ENCODE data around the gene STIMATE. TPM values are rescaled to one million over a fixed set of nuclear protein-coding genes. Genes with fewer than 3 reads are reported as not detected.

The STIMATE gene
- polyA plus RNA-seq, 1 donor from 2014 or later: 14.6 TPM

DNA sequence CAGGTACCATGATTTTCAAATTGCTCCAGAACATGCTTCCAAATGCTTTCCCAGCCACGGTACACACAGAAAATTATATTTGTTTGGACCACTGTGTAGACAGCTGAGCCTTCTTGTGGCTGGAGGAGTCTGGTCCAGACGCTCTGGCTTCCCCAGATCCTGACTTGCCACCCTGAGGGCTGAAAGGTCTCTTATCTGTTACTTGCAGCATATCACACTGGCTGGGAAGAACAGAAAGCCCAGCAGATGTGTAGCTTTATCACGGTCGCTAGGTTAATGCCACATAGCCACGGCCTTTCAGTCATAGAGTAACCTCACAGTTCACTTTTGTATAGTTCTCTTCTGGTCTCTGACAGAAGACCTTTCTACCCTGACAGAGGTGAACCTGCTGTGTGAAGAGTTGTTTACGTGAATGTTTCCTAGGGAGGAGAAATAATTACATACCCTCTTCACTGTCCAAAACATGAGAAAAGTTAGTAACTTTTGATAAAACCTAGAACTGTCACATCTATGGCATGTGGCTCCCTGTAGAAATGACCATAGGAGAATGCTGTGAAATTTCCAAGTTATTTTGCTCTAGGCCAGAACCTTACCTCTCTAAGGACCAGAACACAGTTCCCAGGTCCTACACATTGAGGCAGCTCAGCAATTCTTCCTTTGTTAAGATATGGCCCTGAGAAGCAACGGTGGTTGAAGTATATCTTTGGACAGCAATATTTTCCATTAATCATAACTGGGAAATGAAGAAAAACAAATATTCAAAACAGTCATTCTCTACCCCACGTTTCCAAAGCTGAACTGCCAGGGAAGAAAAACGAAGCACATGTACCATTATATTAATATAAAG, 15.8 kb upstream of the STIMATE start:
- no peak overlapping the region for H3K4me2 ChIP-seq (ENCODE audit: low read length)
- no peak overlapping the region for H3K4me3 ChIP-seq (ENCODE audit: low read length)
- no peaks in the 10 kb centered on the region for H3K27me3 ChIP-seq (ENCODE audit: insufficient read depth, low read depth, low read length)
- H2AFZ ChIP-seq (ENCODE audit: low read depth, low read length): no peak overlapping the region
- H3K79me2 ChIP-seq (replicated peaks; ENCODE audit: insufficient read depth, low read length): no peaks in the 10 kb centered on the region
- TF ChIP-seq, protein P1, sequence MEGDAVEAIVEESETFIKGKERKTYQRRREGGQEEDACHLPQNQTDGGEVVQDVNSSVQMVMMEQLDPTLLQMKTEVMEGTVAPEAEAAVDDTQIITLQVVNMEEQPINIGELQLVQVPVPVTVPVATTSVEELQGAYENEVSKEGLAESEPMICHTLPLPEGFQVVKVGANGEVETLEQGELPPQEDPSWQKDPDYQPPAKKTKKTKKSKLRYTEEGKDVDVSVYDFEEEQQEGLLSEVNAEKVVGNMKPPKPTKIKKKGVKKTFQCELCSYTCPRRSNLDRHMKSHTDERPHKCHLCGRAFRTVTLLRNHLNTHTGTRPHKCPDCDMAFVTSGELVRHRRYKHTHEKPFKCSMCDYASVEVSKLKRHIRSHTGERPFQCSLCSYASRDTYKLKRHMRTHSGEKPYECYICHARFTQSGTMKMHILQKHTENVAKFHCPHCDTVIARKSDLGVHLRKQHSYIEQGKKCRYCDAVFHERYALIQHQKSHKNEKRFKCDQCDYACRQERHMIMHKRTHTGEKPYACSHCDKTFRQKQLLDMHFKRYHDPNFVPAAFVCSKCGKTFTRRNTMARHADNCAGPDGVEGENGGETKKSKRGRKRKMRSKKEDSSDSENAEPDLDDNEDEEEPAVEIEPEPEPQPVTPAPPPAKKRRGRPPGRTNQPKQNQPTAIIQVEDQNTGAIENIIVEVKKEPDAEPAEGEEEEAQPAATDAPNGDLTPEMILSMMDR (IDR thresholded peaks at IDR 0.05; ENCODE audit: poor library complexity, severe bottlenecking): no peak
- TF ChIP-seq SMC3 (conservative IDR thresholded peaks at IDR 0.05; ENCODE audit: poor library complexity) (no peak), POLR2AphosphoS5 (IDR thresholded peaks at IDR 0.05) (no peak), TAF1 (IDR thresholded peaks at IDR 0.05; ENCODE audit: low read depth) (no peak), RAD21 (conservative IDR thresholded peaks at IDR 0.05) (no peak), MXI1 (conservative IDR thresholded peaks at IDR 0.05; ENCODE audit: poor library complexity, severe bottlenecking) (no peak), EZH2 (IDR thresholded peaks at IDR 0.05; ENCODE audit: borderline replicate concordance, insufficient read depth, low read length, poor library complexity, severe bottlenecking) (no peak), EP300 (conservative IDR thresholded peaks at IDR 0.05; ENCODE audit: poor library complexity, severe bottlenecking) (no peak), REST (IDR thresholded peaks at IDR 0.05; ENCODE audit: borderline replicate concordance) (no peak)
- no peak overlapping the region for H3K27ac ChIP-seq (ENCODE audit: low read length)
- no peak overlapping the region for H3K9ac ChIP-seq (ENCODE audit: low read length)
- no peaks in the 10 kb centered on the region for H3F3A ChIP-seq (ENCODE audit: insufficient read depth, low read length, poor library complexity, severe bottlenecking)
- no peaks in the 10 kb centered on the region for H4K20me1 ChIP-seq (ENCODE audit: insufficient read depth)
- peaks cover 4% of the 10 kb centered on the region for H3K36me3 ChIP-seq (ENCODE audit: insufficient read depth, low read length)
- H3K9me2 ChIP-seq (ENCODE audit: insufficient read depth, low read length): no peaks in the 10 kb centered on the region
- H3K9me3 ChIP-seq (ENCODE audit: low read length): no peaks in the 10 kb centered on the region

- H2AFZ ChIP-seq (ENCODE audit: low read depth, low read length): no peak overlapping the region
- no peaks in the 10 kb centered on the region for H3F3A ChIP-seq (ENCODE audit: insufficient read depth, low read length, poor library complexity, severe bottlenecking)
- TF ChIP-seq TAF1 (IDR thresholded peaks at IDR 0.05; ENCODE audit: low read depth) (no peak), RAD21 (conservative IDR thresholded peaks at IDR 0.05) (no peak), REST (IDR thresholded peaks at IDR 0.05; ENCODE audit: borderline replicate concordance) (no peak), EZH2 (IDR thresholded peaks at IDR 0.05; ENCODE audit: borderline replicate concordance, insufficient read depth, low read length, poor library complexity, severe bottlenecking) (no peak), SMC3 (conservative IDR thresholded peaks at IDR 0.05; ENCODE audit: poor library complexity) (no peak), POLR2AphosphoS5 (IDR thresholded peaks at IDR 0.05) (no peak), EP300 (conservative IDR thresholded peaks at IDR 0.05; ENCODE audit: poor library complexity, severe bottlenecking) (no peak), MXI1 (conservative IDR thresholded peaks at IDR 0.05; ENCODE audit: poor library complexity, severe bottlenecking) (no peak)
- TF ChIP-seq, protein P1 (IDR thresholded peaks at IDR 0.05; ENCODE audit: poor library complexity, severe bottlenecking): no peak
- H3K27ac ChIP-seq (ENCODE audit: low read length): no peak overlapping the region
- H3K79me2 ChIP-seq (replicated peaks; ENCODE audit: insufficient read depth, low read length): no peaks in the 10 kb centered on the region
- H3K4me3 ChIP-seq (ENCODE audit: low read length): no peak overlapping the region
- H4K20me1 ChIP-seq (ENCODE audit: insufficient read depth): no peaks in the 10 kb centered on the region
- peaks cover 4% of the 10 kb centered on the region for H3K36me3 ChIP-seq (ENCODE audit: insufficient read depth, low read length)
- H3K9ac ChIP-seq (ENCODE audit: low read length): no peak overlapping the region
- H3K27me3 ChIP-seq (ENCODE audit: insufficient read depth, low read depth, low read length): no peaks in the 10 kb centered on the region
- no peaks in the 10 kb centered on the region for H3K9me2 ChIP-seq (ENCODE audit: insufficient read depth, low read length)
- no peaks in the 10 kb centered on the region for H3K9me3 ChIP-seq (ENCODE audit: low read length)
- H3K4me2 ChIP-seq (ENCODE audit: low read length): no peak overlapping the region
These were observed 13.5 kb upstream of the STIMATE start for GRCh38 chr3:52910823-52911222.

All from neural cell (in vitro differentiated cells).